NCI-H1930 (cell line): ENCODE results near the gene PTPRM.

Experiments used
- DNase-seq, 2 experiments: peaks; one replicate each; lab custom pipeline; 2025; lab: John Stamatoyannopoulos, UW

PTPRM gene

GRCh38 chr18:8326763-8327394 is 759.8 kb downstream of the PTPRM start:
- DNase-seq, result no peak

DNA sequence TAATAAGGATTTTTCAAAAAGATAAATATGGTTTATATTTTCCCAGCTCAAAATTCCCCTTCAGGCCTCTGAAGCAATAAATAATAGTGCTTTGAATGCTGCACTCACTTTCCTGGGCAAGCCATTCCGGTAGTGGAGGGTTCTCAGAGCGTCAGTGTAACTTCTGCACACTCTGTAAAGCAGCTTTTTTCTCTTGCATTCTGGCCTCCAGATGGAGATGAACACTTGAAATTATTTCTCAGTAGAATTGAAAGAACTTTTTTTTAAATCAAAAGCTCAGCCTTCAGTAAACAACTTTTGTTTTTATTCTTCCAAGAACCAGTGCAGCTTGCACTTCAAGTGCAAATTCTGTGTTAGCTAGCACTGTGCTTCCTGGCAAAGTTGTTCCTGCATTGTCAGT is 761.0 kb downstream of the PTPRM start:
- DNase-seq, result no peak

GRCh38 chr18:8329186-8329771 is 762.2 kb downstream of the PTPRM start:
- DNase-seq, result no peak

- no peak for DNase-seq
Measured at GRCh38 chr18:8330575-8330974, 763.5 kb downstream of the PTPRM start.

- no peak for DNase-seq
Measured at GRCh38 chr18:8332286-8332685, 765.2 kb downstream of the PTPRM start.

DNA sequence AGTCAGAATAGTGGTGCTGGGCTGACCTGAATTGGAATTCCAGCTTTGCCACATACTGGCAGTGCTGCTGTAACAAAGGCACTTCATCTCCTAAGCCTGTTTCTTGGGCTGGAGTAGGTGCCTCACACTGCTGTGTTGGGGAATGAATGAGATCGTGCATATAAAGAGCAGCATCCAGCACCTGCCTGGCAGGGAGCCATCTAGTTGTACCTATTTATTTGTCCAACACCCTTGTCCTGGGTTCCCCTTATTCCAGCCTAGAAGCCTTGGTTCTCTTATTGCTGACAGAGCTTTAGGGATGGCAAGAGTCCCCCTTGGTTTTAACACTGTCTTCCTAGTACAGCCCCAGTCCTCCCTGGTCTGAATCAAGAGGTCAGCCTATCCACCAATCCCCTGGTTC is 766.8 kb downstream of the PTPRM start:
- DNase-seq, result no peak

- DNase-seq, result no peak
Measured at GRCh38 chr18:8337211-8337610, 770.1 kb downstream of the PTPRM start.

DNA sequence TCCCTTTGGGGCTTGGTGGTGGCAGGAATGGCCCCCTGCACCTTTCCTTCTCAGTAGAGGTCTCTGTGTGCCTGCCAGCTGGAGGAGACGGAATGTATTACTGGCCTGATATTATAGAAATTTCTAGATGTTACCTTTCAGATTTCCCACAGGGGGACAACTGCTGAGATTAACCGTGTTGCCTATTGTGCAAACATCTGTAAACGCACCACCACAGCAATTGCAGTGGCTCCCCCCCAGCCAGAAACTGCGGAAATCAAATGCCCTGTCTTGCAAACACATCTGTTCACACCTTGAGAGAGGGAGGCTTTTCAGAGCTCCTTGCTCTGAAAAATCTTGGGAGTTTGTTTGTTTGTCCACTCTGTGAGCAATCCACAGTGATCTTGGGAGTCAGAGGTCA is 772.1 kb downstream of the PTPRM start:
- no peak for DNase-seq

DNA sequence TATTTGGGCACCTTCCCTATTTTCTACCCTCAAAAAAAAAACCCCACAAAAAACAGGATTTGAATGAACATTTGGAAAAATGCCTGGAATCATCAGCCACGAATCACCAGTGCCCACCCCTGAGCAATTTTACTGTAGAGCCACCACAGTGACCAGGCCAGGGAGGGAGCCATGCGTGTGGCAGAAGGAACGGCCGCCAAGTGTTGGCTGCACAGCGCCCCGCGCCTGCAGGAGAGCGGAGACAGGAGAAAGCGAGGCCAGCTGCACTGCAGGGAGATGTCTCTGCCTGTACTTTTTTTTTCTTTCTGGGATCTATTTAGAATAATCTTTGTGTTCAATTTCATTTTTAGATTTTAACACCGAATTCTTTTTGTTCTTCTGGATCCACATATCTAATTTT is 772.8 kb downstream of the PTPRM start:
- DNase-seq, result no peak

- no peak for DNase-seq
Measured at GRCh38 chr18:8341481-8342230, 774.5 kb downstream of the PTPRM start.

GRCh38 chr18:8348051-8348720 is 781.1 kb downstream of the PTPRM start:
- DNase-seq, result no peak

- DNase-seq, result no peak
Measured at GRCh38 chr18:8349608-8350323, 782.6 kb downstream of the PTPRM start.

- DNase-seq, result no peak
Measured at GRCh38 chr18:8350628-8351027, 783.5 kb downstream of the PTPRM start.

DNA sequence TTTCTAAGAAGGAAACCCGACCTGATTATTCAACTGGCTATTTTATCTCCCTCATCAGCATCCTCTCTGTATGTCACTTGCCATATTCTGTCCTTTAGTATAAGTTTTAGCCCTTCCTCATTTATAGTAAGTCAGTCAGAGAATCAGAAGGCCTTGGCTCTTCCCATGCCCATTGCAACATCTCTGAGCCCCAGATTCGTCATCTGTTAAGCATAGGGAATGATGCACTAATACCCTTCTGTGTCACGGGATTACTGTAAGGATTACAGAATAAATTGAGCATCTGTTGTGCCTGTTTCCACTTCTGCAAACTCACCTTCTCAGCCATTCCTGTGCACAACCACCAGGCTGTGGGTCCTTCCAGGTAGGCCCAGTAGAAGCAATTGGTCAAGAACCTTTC is 784.0 kb downstream of the PTPRM start:
- no peak for DNase-seq

DNA sequence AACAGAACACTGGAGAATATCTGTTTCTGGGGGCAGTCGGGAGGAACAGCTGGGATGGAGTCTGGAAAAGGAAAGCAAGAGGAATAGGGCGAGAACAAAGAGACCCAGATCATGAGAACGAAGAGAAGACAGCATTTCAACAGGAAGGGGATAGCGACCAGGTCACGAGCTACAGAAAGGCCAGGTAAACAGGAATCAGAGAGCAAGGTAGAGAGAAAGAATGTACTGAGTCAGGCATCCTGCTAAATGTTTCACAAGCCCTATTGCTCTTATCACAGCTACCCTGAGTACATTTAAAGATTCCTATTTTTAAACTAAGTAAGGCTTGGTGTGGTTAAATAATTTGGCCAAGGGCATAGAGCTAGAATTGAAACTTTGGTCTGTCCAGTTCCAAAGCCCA is 787.2 kb downstream of the PTPRM start:
- no peak for DNase-seq

DNA sequence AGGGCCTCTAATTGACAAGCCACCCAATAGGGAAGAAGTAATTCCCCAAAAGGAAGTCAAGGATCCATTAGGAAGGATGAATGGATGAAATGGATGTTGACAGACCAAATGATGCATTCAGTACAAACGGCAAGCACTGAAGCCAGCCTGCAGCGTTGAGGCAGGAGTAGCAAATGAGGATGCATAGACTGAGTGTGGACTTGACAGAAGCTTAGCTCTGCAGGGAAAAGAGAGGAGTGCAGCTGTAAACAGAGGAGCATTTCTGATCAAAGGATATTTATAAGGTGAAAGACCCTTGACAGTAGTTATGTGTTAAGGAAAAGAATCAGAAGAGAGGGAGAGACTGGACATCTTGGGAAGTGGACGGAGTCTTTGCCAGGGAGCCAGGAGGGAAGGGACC is 788.9 kb downstream of the PTPRM start:
- no peak for DNase-seq

DNA sequence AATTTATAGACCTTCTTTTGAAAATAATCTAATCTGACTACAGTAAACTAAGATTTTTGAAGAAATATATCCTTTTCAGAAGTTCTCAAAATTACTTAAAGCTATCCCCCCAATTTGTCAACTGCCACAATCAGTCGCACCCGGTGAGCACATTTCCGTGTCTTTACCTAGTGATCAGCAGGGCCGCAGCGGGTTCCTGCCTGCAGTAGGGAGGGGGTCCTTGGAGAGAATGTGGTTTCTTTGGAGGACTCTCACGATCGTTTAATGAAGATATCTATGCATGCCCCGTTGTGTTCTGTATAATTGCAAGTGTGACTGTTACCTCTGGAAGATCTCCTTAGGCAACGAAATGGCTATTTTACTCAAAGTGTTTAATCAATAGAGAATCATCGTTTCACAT is 790.2 kb downstream of the PTPRM start:
- DNase-seq, result no peak

- no peak for DNase-seq
Measured at GRCh38 chr18:8358033-8358765, 791.1 kb downstream of the PTPRM start.

GRCh38 chr18:8359076-8359475 is 792.0 kb downstream of the PTPRM start:
- no peak for DNase-seq

GRCh38 chr18:8359481-8359880 is 792.4 kb downstream of the PTPRM start:
- no peak for DNase-seq

GRCh38 chr18:8361941-8362471 is 794.9 kb downstream of the PTPRM start:
- DNase-seq, result no peak
